HG02763 (cell line): ENCODE data around the gene HDAC4.

Experiments
- ATAC-seq: cut with Tn5 transposase; IDR thresholded peaks from one replicate; pipeline ENCODE4 v1.9.1; 2021; ENCODE audit warnings: mild to moderate bottlenecking, moderate library complexity; ENCODE audit not compliant: unreplicated experiment

Gene HDAC4

GRCh38 chr2:239385096-239386000 lies 15.5 kb downstream of the HDAC4 start:
- ATAC-seq = no peak

GRCh38 chr2:239383759-239384156 lies 17.1 kb downstream of the HDAC4 start:
- no peak for ATAC-seq

GRCh38 chr2:239383036-239383758 lies 17.6 kb downstream of the HDAC4 start:
- no peak for ATAC-seq

GRCh38 chr2:239382384-239382880 lies 18.4 kb downstream of the HDAC4 start:
- no peak for ATAC-seq

GRCh38 chr2:239381709-239382134 lies 19.1 kb downstream of the HDAC4 start:
- ATAC-seq = no peak

GRCh38 chr2:239380831-239381708 lies 19.8 kb downstream of the HDAC4 start:
- ATAC-seq = no peak

GRCh38 chr2:239379641-239380170 lies 21.1 kb downstream of the HDAC4 start:
- no peak for ATAC-seq

- no peak for ATAC-seq
Observed at GRCh38 chr2:239378918-239379640, 21.7 kb downstream of the HDAC4 start.

- ATAC-seq = no peak
Observed at GRCh38 chr2:239378021-239378917, 22.6 kb downstream of the HDAC4 start.

- no peak for ATAC-seq
Observed at GRCh38 chr2:239377591-239377990, 23.2 kb downstream of the HDAC4 start.

- no peak for ATAC-seq
Observed at GRCh38 chr2:239376942-239377531, 23.8 kb downstream of the HDAC4 start.

- no peak for ATAC-seq
Observed at GRCh38 chr2:239376351-239376750, 24.5 kb downstream of the HDAC4 start.

- no peak for ATAC-seq
Observed at GRCh38 chr2:239375278-239376061, 25.4 kb downstream of the HDAC4 start.

- ATAC-seq = no peak
Observed at GRCh38 chr2:239374896-239375277, 25.9 kb downstream of the HDAC4 start.

GRCh38 chr2:239372835-239373234 lies 28.0 kb downstream of the HDAC4 start:
- no peak for ATAC-seq

- no peak for ATAC-seq
Observed at GRCh38 chr2:239371726-239372686, 28.8 kb downstream of the HDAC4 start.
